Measurements from ENCODE around the gene APOA4.

The APOA4 gene

GRCh38 chr11:116829525-116830183 lies 6.5 kb upstream of the APOA4 start, which contains the start of gene APOC3:
Gene APOC3 (plus strand): TSS chr11:116829907. CDS start chr11:116830583, 676 bp downstream.
- Histone ChIP-seq H3K79me2 (ENCODE audit: insufficient read depth, low read length) (no peaks in the 10 kb centered on the region), H3K4me1 (ENCODE audit: insufficient read depth, low read length) (peaks cover under 1% of the 10 kb centered on the region; the same call in 1 of the 2 replicates), H3K27ac (ENCODE audit: low read length) (no peak within 1 kb of the TSS), H3K4me2 (ENCODE audit: insufficient read depth, low read length) (no peak within 1 kb of the TSS), H2AFZ (ENCODE audit: low read depth, low read length) (no peak within 1 kb of the TSS), H3K27me3 (ENCODE audit: insufficient read depth, low read length, poor library complexity) (no peaks in the 10 kb centered on the region), H3K9me3 (ENCODE audit: insufficient read depth, low read length, severe bottlenecking) (no peaks in the 10 kb centered on the region), H3K36me3 (ENCODE audit: insufficient read depth, low read length) (no peaks in the 10 kb centered on the region), H4K20me1 (ENCODE audit: insufficient read depth, low read length) (no peaks in the 10 kb centered on the region), H3K9ac (ENCODE audit: low read depth, low read length) (no peak within 1 kb of the TSS), H3K4me3 (ENCODE audit: low read depth in 1 of 2, low read length in 2 of 2) (no peak within 1 kb of the TSS)
- no peak for TF ChIP-seq EZH2 (IDR thresholded peaks at IDR 0.05; ENCODE audit: borderline replicate concordance, low read depth, low read length, severe bottlenecking)
- TF ChIP-seq CTCF (IDR thresholded peaks at IDR 0.05; ENCODE audit: borderline replicate concordance, extremely low read depth, low read length, poor library complexity, severe bottlenecking): no peak
- ATAC-seq (ENCODE audit: insufficient read depth, low read depth) (no peak), DNase-seq (no peak)

GRCh38 chr11:116828632-116829524 lies 5.8 kb upstream of the APOA4 start:
- Histone ChIP-seq H3K36me3 (ENCODE audit: insufficient read depth, low read length) (no peaks in the 10 kb centered on the region), H3K27me3 (ENCODE audit: insufficient read depth, low read length, poor library complexity) (no peaks in the 10 kb centered on the region), H3K9ac (ENCODE audit: low read depth, low read length) (no peak overlapping the region), H2AFZ (ENCODE audit: low read depth, low read length) (no peak overlapping the region), H3K79me2 (ENCODE audit: insufficient read depth, low read length) (no peaks in the 10 kb centered on the region), H3K4me1 (ENCODE audit: insufficient read depth, low read length) (no peaks in the 10 kb centered on the region), H3K9me3 (ENCODE audit: insufficient read depth, low read length, severe bottlenecking) (no peaks in the 10 kb centered on the region), H3K27ac (ENCODE audit: low read length) (no peak overlapping the region), H3K4me3 (ENCODE audit: low read depth in 1 of 2, low read length in 2 of 2) (no peak overlapping the region), H4K20me1 (ENCODE audit: insufficient read depth, low read length) (no peaks in the 10 kb centered on the region), H3K4me2 (ENCODE audit: insufficient read depth, low read length) (no peak overlapping the region)
- no peak for ATAC-seq (ENCODE audit: insufficient read depth, low read depth)
- DNase-seq: no peak
- TF ChIP-seq CTCF (IDR thresholded peaks at IDR 0.05; ENCODE audit: borderline replicate concordance, extremely low read depth, low read length, poor library complexity, severe bottlenecking) (no peak), EZH2 (IDR thresholded peaks at IDR 0.05; ENCODE audit: borderline replicate concordance, low read depth, low read length, severe bottlenecking) (no peak)

GRCh38 chr11:116827461-116827860 lies 4.4 kb upstream of the APOA4 start:
- no peaks in the 10 kb centered on the region for H3K27me3 ChIP-seq (ENCODE audit: insufficient read depth, low read length, poor library complexity)
- no peaks in the 10 kb centered on the region for H3K36me3 ChIP-seq (ENCODE audit: insufficient read depth, low read length)
- H3K9ac ChIP-seq (ENCODE audit: low read depth, low read length): no peak overlapping the region
- no peak overlapping the region for H3K4me2 ChIP-seq (ENCODE audit: insufficient read depth, low read length)
- ATAC-seq (ENCODE audit: insufficient read depth, low read depth) (no peak), DNase-seq (no peak)
- no peaks in the 10 kb centered on the region for H3K9me3 ChIP-seq (ENCODE audit: insufficient read depth, low read length, severe bottlenecking)
- no peaks in the 10 kb centered on the region for H3K79me2 ChIP-seq (ENCODE audit: insufficient read depth, low read length)
- H2AFZ ChIP-seq (ENCODE audit: low read depth, low read length): no peak overlapping the region
- H3K4me1 ChIP-seq (ENCODE audit: insufficient read depth, low read length): no peaks in the 10 kb centered on the region
- no peak overlapping the region for H3K4me3 ChIP-seq (ENCODE audit: low read depth in 1 of 2, low read length in 2 of 2)
- no peak for TF ChIP-seq EZH2 (IDR thresholded peaks at IDR 0.05; ENCODE audit: borderline replicate concordance, low read depth, low read length, severe bottlenecking)
- no peak for TF ChIP-seq CTCF (IDR thresholded peaks at IDR 0.05; ENCODE audit: borderline replicate concordance, extremely low read depth, low read length, poor library complexity, severe bottlenecking)
- no peak overlapping the region for H3K27ac ChIP-seq (ENCODE audit: low read length)
- no peaks in the 10 kb centered on the region for H4K20me1 ChIP-seq (ENCODE audit: insufficient read depth, low read length)

Data from DND-41 (cell line).